IMR-90 (cell line): ENCODE measurements around the gene CAPN7. TPM values are rescaled to one million over a fixed set of nuclear protein-coding genes. Genes with fewer than 3 reads are reported as not detected.

Experiments used
- ATAC-seq: fragments of 200-7000 bp; cut with Tn5 transposase; 2 replicates; pipeline ENCODE4 v1.9.1; 2020; ENCODE audit warnings: low read depth, mild to moderate bottlenecking, moderate library complexity
- BruUV-seq: library from RNA; stranded (reverse); fragments of 400-500 nt; replicated peaks from 2 replicates; lab custom pipeline; 2021; lab: Mats Ljungman, UMichigan
- CTCF ChIA-PET: fragments of 300-600 bp; formaldehyde crosslinking; extraction: SDS; loops from one replicate; lab custom pipeline; 2021; ENCODE audit warnings: antibody characterized with exemption; lab: Yijun Ruan, JAX
- POLR2A ChIA-PET: fragments of 300-600 bp; sonication (Branson Sonifier 250); formaldehyde crosslinking; loops from one replicate; lab custom pipeline; 2022; ENCODE audit warnings: antibody characterized with exemption; ENCODE audit not compliant: unreplicated experiment; lab: Charles Lee
- DNase-seq: peaks from one replicate; pipeline ENCODE4 v3.0.0; 2013
- H2AFZ ChIP-seq: replicated peaks from 2 replicates; pipeline ENCODE3; 2013; ENCODE audit warnings: low read length, mild to moderate bottlenecking; ENCODE audit not compliant: poor library complexity
- H2AK5ac ChIP-seq: 2 replicates; pipeline ENCODE4 v1.6.1; 2013; ENCODE audit warnings: low read depth, low read length, inconsistent platforms
- H2AK9ac ChIP-seq: replicated peaks from 2 replicates; pipeline ENCODE3; 2013; ENCODE audit warnings: mild to moderate bottlenecking, low read depth, low read length, moderate library complexity; ENCODE audit not compliant: poor library complexity
- H2BK120ac ChIP-seq: 2 replicates; pipeline ENCODE4 v1.6.1; 2013; ENCODE audit warnings: low read depth, low read length, inconsistent platforms
- H2BK15ac ChIP-seq: 3 replicates; pipeline ENCODE4 v1.6.1; 2013; ENCODE audit warnings: low read depth, low read length, inconsistent platforms
- H2BK20ac ChIP-seq: 2 replicates; pipeline ENCODE4 v1.6.1; 2013; ENCODE audit warnings: low read depth, mild to moderate bottlenecking, inconsistent platforms, low read length, moderate library complexity
- H2BK5ac ChIP-seq: 2 replicates; pipeline ENCODE4 v1.6.1; 2013; ENCODE audit warnings: mild to moderate bottlenecking, low read depth, low read length, inconsistent platforms; ENCODE audit not compliant: poor library complexity, severe bottlenecking
- H3K14ac ChIP-seq: replicated peaks from 2 replicates; pipeline ENCODE4 v1.6.1; 2013; ENCODE audit warnings: low read depth, low read length, inconsistent platforms
- H3K18ac ChIP-seq: 2 replicates; pipeline ENCODE4 v1.6.1; 2013; ENCODE audit warnings: low read depth, low read length, control low read depth
- H3K23ac ChIP-seq: 2 replicates; pipeline ENCODE4 v1.6.1; 2013; ENCODE audit warnings: low read depth, low read length, inconsistent platforms
- H3K27ac ChIP-seq: 2 replicates; pipeline ENCODE4 v1.5.1; 2013; ENCODE audit warnings: mild to moderate bottlenecking, control low read depth, low read length; ENCODE audit not compliant: insufficient read depth
- H3K27me3 ChIP-seq: 2 replicates; pipeline ENCODE4 v1.6.1; 2013; ENCODE audit warnings: low read length; ENCODE audit not compliant: control insufficient read depth, insufficient read depth
- H3K36me3 ChIP-seq: 2 replicates; pipeline ENCODE4 v1.6.1; 2013; ENCODE audit warnings: low read length, mixed read lengths; ENCODE audit not compliant: control insufficient read depth, insufficient read depth
- H3K4ac ChIP-seq: 2 replicates; pipeline ENCODE4 v1.6.1; 2013; ENCODE audit warnings: low read depth, low read length, inconsistent platforms
- H3K4me1 ChIP-seq: 2 replicates; pipeline ENCODE4 v1.6.1; 2013; ENCODE audit warnings: low read length, mixed read lengths; ENCODE audit not compliant: control insufficient read depth, insufficient read depth
- H3K4me2 ChIP-seq: 2 replicates; pipeline ENCODE4 v1.6.1; 2013; ENCODE audit warnings: low read depth, mild to moderate bottlenecking, control low read depth, low read length, moderate library complexity
- H3K4me3 ChIP-seq: 2 replicates; pipeline ENCODE4 v1.5.1; 2013; ENCODE audit warnings: low read depth, mild to moderate bottlenecking, control low read depth, low read length, moderate library complexity; ENCODE audit not compliant: insufficient read depth
- H3K56ac ChIP-seq: 2 replicates; pipeline ENCODE4 v1.6.1; 2013; ENCODE audit warnings: low read length, inconsistent platforms; ENCODE audit not compliant: insufficient read depth; ENCODE audit errors: extremely low read depth
- H3K79me1 ChIP-seq, 2 experiments: 2 replicates each; pipeline ENCODE4 v1.6.1; 2013; ENCODE audit warnings: low read length in 2 of 2, inconsistent platforms in 1 of 2, low read depth in 1 of 2
- H3K9ac ChIP-seq: 2 replicates; pipeline ENCODE4 v1.6.1; 2013; ENCODE audit warnings: low read depth, low read length, control low read depth
- H3K9me1 ChIP-seq: 2 replicates; pipeline ENCODE4 v1.6.1; 2013; ENCODE audit warnings: low read length, inconsistent platforms; ENCODE audit not compliant: insufficient read depth
- H3K9me3 ChIP-seq: 2 replicates; pipeline ENCODE4 v1.6.1; 2013; ENCODE audit warnings: low read length; ENCODE audit not compliant: control insufficient read depth, insufficient read depth
- H4K20me1 ChIP-seq: 2 replicates; pipeline ENCODE4 v1.6.1; 2013; ENCODE audit warnings: low read length, inconsistent platforms; ENCODE audit not compliant: insufficient read depth
- H4K5ac ChIP-seq: 2 replicates; pipeline ENCODE4 v1.6.1; 2013; ENCODE audit warnings: mild to moderate bottlenecking, low read depth, low read length, control low read depth
- H4K8ac ChIP-seq, 2 experiments: 2 replicates each; pipeline ENCODE4 v1.6.1; 2013; ENCODE audit warnings: low read depth in 2 of 2, low read length in 2 of 2, control low read depth in 1 of 2, inconsistent platforms in 1 of 2
- H4K91ac ChIP-seq: 2 replicates; pipeline ENCODE4 v1.6.1; 2013; ENCODE audit warnings: low read depth, low read length, inconsistent platforms; ENCODE audit not compliant: insufficient read depth
- BHLHE40 ChIP-seq: fragments of 150-350 bp; IDR thresholded peaks from 2 replicates; pipeline ENCODE4 v1.6.1; 2016; ENCODE audit warnings: mild to moderate bottlenecking, low read depth, low read length
- CEBPB ChIP-seq: IDR thresholded peaks from 2 replicates; pipeline ENCODE4 v1.6.1; 2012; ENCODE audit warnings: low read depth, low read length, improper control_type of control experiment
- MAFK ChIP-seq: IDR thresholded peaks from 2 replicates; pipeline ENCODE4 v1.6.1; 2012; ENCODE audit warnings: low read depth, low read length, improper control_type of control experiment
- POLR2A ChIP-seq: IDR thresholded peaks from 2 replicates; pipeline ENCODE4 v1.6.1; 2012; ENCODE audit warnings: mild to moderate bottlenecking, low read depth, low read length
- RAD21 ChIP-seq: IDR thresholded peaks from 2 replicates; pipeline ENCODE4 v1.6.1; 2012; ENCODE audit warnings: low read length, improper control_type of control experiment
- RFX5 ChIP-seq: IDR thresholded peaks from 2 replicates; pipeline ENCODE4 v1.8.0; 2012; ENCODE audit warnings: low read depth, mild to moderate bottlenecking, low read length, moderate library complexity
- WGBS, 2 experiments: methylation state at CpG; one replicate each; pipeline versions ENCODE4 v1.1.5 to v1.1.7; 2013; ENCODE audit warnings: missing lambda C conversion rate in 2 of 2; ENCODE audit not compliant: insufficient read length in 1 of 2; ENCODE audit errors: extremely low coverage in 2 of 2; 5-methylcytosine and 5-hydroxymethylcytosine counted together
- dilution Hi-C: fragments of 300-500 bp; cut with HindIII; formaldehyde crosslinking; loops from one replicate; pipeline ENCODE4 v1.14.3; 2018; ENCODE audit warnings: low sequenced_read_pairs; ENCODE audit not compliant: unreplicated experiment
- in situ Hi-C: fragments of 300-500 bp; cut with MboI; formaldehyde crosslinking; loops from 3 replicates; pipeline ENCODE4 v1.14.3; 2019; ENCODE audit warnings: low sequenced_read_pairs, inconsistent platforms, mixed read lengths
- intact Hi-C: fragments of 100-400 bp; cut with micrococcal nuclease; formaldehyde crosslinking; loops from 2 replicates; pipeline ENCODE4 v1.10.0; 2022
- polyA plus RNA-seq, 3 experiments: library from polyadenylated mRNA; depleted of rRNA; stranded (reverse); fragments of >200 nt; gene quantifications; 2 replicates each; pipeline ENCODE4 v1.2.3, GENCODE V29; 2012; ENCODE audit warnings: low replicate concordance in 1 of 3
- total RNA-seq: library from RNA; depleted of rRNA; stranded (reverse); fragments of >200 nt; gene quantifications from 2 replicates; pipeline ENCODE4 v1.2.3, GENCODE V29; 2012
- TF ChIP-seq, protein P1 (sequence below): conservative IDR thresholded peaks from 2 replicates; pipeline ENCODE4 v1.5.1; 2012; ENCODE audit warnings: mild to moderate bottlenecking, low read depth, low read length, improper control_type of control experiment

The CAPN7 gene
- total and polyA plus RNA-seq, 2 of the 4 experiments (the other 2 are of a cell fraction) = 14.5 to 21.3 TPM

DNA sequence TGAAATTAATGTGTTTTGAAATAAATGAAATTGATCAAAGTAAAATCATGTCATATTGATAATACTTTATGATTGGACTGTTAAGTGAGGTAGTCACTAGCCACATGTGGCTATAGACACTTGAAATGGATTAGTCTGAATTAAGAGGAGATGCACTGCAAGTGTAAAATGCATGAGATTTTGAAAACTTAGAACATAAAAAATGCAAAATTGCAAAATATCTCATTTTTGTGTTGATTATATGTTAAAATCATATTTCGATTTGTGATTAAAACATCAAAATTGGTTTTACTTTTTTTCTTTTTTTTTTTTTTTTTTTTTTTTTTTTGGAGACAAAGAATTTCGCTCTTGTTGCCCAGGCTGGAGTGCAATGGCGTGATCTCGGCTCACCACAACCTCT lies 23.2 kb downstream of the CAPN7 start:
- Histone ChIP-seq H2AK9ac (no peak overlapping the region), H2BK5ac (no peak overlapping the region), H4K8ac (no peak overlapping the region), H3K4me2 (no peak overlapping the region), H3K14ac (no peak overlapping the region), H3K36me3 (peaks cover 21% of the 10 kb centered on the region), H2BK20ac (no peak overlapping the region), H4K91ac (no peak overlapping the region), H3K18ac (no peak overlapping the region), H3K23ac (no peak overlapping the region), H3K4ac (no peak overlapping the region), H4K20me1 (no peaks in the 10 kb centered on the region), H3K79me1 (no peaks in the 10 kb centered on the region; a peak in 1 of 4 replicates), H3K9me1 (no peaks in the 10 kb centered on the region), H3K9ac (no peak overlapping the region), H2BK15ac (no peak overlapping the region), H2AFZ (no peak overlapping the region), H3K27ac (no peak overlapping the region), H2AK5ac (no peak overlapping the region), H3K4me3 (no peak overlapping the region), H3K56ac (no peak overlapping the region), H4K5ac (no peak overlapping the region), H3K4me1 (no peaks in the 10 kb centered on the region), H3K9me3 (no peaks in the 10 kb centered on the region), H3K27me3 (no peaks in the 10 kb centered on the region), H2BK120ac (no peak overlapping the region)
- dilution Hi-C loops = no loop called here
- ChIA-PET CTCF (interaction anchor here (0.6 kb wide), 1 partner anchor 15 kb away, joined by 3 read pairs; no protein-coding TSS in a partner anchor), POLR2A (no interaction called here)
- TF ChIP-seq RFX5 (no peak), MAFK (no peak), BHLHE40 (no peak), RAD21 (no peak), CEBPB (no peak), POLR2A (no peak)
- TF ChIP-seq, protein P1, sequence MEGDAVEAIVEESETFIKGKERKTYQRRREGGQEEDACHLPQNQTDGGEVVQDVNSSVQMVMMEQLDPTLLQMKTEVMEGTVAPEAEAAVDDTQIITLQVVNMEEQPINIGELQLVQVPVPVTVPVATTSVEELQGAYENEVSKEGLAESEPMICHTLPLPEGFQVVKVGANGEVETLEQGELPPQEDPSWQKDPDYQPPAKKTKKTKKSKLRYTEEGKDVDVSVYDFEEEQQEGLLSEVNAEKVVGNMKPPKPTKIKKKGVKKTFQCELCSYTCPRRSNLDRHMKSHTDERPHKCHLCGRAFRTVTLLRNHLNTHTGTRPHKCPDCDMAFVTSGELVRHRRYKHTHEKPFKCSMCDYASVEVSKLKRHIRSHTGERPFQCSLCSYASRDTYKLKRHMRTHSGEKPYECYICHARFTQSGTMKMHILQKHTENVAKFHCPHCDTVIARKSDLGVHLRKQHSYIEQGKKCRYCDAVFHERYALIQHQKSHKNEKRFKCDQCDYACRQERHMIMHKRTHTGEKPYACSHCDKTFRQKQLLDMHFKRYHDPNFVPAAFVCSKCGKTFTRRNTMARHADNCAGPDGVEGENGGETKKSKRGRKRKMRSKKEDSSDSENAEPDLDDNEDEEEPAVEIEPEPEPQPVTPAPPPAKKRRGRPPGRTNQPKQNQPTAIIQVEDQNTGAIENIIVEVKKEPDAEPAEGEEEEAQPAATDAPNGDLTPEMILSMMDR = no peak
- ATAC-seq (no peak), DNase-seq (no peak)
- in situ Hi-C loops = loop anchor here (25.0 kb wide), 1 partner anchor 458 kb away; no protein-coding TSS in a partner anchor
- WGBS, 2 experiments = no CpG with 5 or more reads among the region's 4 CpGs
- intact Hi-C loops = no loop called here
- no TSS peak for BruUV-seq
